ENCODE data around the gene CCDC110.

- TF ChIP-seq CTCF (IDR thresholded peaks at IDR 0.05) (no peak), POLR2A (IDR thresholded peaks at IDR 0.05) (no peak)
These were observed 32.8 kb upstream of the CCDC110 start for GRCh38 chr4:185504098-185505047.

Data from adrenal gland (tissue), 5 donors.